Osteoblast (primary cell): ENCODE results near the gene HSPA1A. TPM values are rescaled to one million over a fixed set of nuclear protein-coding genes. Genes with fewer than 3 reads are reported as not detected.
"Not testable (repeated sequence)": the region's sequence is repeated elsewhere in the genome, so short reads cannot be mapped to it uniquely, and the experiment has no call there.

Experiments used
- DNase-seq: peaks from one replicate; pipeline ENCODE4 v3.0.0; 2011; ENCODE audit warnings: low spot score, mixed read lengths; ENCODE audit not compliant: insufficient read length; ENCODE audit errors: missing footprints
- H2AFZ ChIP-seq: 2 replicates; pipeline ENCODE4 v1.6.0; 2011; ENCODE audit warnings: mild to moderate bottlenecking, low read length
- H3K27ac ChIP-seq: 2 replicates; pipeline ENCODE4 v1.5.1; 2011; ENCODE audit warnings: mild to moderate bottlenecking, low read depth, low read length, moderate library complexity
- H3K27me3 ChIP-seq: 2 replicates; pipeline ENCODE4 v1.6.0; 2012; ENCODE audit warnings: mild to moderate bottlenecking, control low read depth, inconsistent platforms, low read length, moderate library complexity; ENCODE audit not compliant: insufficient read depth
- H3K36me3 ChIP-seq: 2 replicates; pipeline ENCODE4 v1.5.1; 2011; ENCODE audit warnings: mild to moderate bottlenecking, low read length, control low read depth, moderate library complexity; ENCODE audit not compliant: insufficient read depth
- H3K4me1 ChIP-seq: 2 replicates; pipeline ENCODE4 v1.5.1; 2011; ENCODE audit warnings: mild to moderate bottlenecking, low read length, control low read depth, moderate library complexity; ENCODE audit not compliant: insufficient read depth
- H3K4me2 ChIP-seq: 2 replicates; pipeline ENCODE4 v1.6.0; 2011; ENCODE audit warnings: mild to moderate bottlenecking, low read length; ENCODE audit not compliant: insufficient read depth
- H3K4me3 ChIP-seq: fragments of 200-600 bp; sonication (generic); 3 replicates; pipeline ENCODE4 v1.5.1; 2012; ENCODE audit warnings: mild to moderate bottlenecking, low read length, inconsistent platforms; ENCODE audit not compliant: insufficient read depth
- H3K79me2 ChIP-seq: 2 replicates; pipeline ENCODE4 v1.6.0; 2012; ENCODE audit warnings: mild to moderate bottlenecking, low read length, control low read depth, inconsistent platforms; ENCODE audit not compliant: insufficient read depth
- H3K9me3 ChIP-seq: 2 replicates; pipeline ENCODE4 v1.5.1; 2011; ENCODE audit warnings: low read depth, low read length, control low read depth
- H4K20me1 ChIP-seq: 2 replicates; pipeline ENCODE4 v1.6.0; 2012; ENCODE audit warnings: mild to moderate bottlenecking, low read length, control low read depth; ENCODE audit not compliant: insufficient read depth
- total RNA-seq: library from RNA; depleted of rRNA; stranded (reverse); fragments of >200 nt; gene quantifications from 2 replicates; pipeline ENCODE4 v1.2.3, GENCODE V29; 2012
- TF ChIP-seq, protein P1 (sequence below): IDR thresholded peaks from 2 replicates; pipeline ENCODE4 v1.5.1; 2011; ENCODE audit warnings: mild to moderate bottlenecking, low read depth, low read length, moderate library complexity; ENCODE audit errors: extremely low read depth

The HSPA1A gene
- total RNA-seq, 1 donor: 36.9 TPM

DNA sequence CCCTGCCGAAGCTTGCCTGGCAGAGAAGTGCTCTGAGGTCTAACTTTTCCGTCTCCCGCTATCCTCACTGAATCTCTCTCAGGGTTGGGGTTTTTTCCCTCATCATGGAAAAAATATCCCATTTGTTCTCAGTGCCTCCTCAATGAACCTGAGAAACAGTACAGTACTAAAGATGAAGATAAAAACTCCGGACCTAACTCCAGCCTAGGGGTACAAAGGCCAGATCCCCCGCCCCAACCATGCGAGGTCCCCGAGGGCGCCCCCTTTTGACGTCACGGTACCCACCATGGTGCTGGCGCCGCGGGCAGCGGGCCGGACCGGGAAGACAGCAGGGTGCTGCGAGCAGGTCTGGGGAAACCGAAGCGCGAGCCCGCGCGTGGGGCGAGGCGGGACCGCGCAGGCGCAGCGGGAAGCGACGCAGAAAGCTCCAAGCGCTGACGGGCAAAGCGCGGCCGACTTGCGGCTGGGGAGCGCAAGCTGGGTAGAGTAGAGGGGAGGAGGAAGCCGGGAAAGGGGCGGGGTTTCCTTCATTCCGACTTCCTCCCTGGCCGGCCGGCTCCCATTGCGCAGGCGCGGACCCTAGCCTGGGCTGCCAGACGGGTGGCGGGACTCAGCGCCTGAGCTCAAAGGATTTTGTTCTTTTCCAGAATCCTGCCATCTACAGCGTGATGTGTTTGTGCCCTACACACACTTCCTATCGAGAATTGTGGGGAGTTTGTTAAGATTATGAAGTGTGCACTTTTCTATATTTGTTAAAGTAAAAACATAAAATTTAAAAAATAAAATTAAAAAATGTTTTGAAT, 8.7 kb upstream of the HSPA1A start, which contains the start of gene LSM2:
Gene LSM2 (minus strand): TSS at position 497 of the 803 bp plus-strand sequence. CDS start 209 bp downstream, at position 288.
- peak within 1 kb of the TSS; percentile 83 for H2AFZ ChIP-seq
- H3K9me3 ChIP-seq: no peaks in the 10 kb centered on the region
- H4K20me1 ChIP-seq: no peaks in the 10 kb centered on the region
- H3K4me3 ChIP-seq: peak within 1 kb of the TSS; percentile 88
- TF ChIP-seq, protein P1, sequence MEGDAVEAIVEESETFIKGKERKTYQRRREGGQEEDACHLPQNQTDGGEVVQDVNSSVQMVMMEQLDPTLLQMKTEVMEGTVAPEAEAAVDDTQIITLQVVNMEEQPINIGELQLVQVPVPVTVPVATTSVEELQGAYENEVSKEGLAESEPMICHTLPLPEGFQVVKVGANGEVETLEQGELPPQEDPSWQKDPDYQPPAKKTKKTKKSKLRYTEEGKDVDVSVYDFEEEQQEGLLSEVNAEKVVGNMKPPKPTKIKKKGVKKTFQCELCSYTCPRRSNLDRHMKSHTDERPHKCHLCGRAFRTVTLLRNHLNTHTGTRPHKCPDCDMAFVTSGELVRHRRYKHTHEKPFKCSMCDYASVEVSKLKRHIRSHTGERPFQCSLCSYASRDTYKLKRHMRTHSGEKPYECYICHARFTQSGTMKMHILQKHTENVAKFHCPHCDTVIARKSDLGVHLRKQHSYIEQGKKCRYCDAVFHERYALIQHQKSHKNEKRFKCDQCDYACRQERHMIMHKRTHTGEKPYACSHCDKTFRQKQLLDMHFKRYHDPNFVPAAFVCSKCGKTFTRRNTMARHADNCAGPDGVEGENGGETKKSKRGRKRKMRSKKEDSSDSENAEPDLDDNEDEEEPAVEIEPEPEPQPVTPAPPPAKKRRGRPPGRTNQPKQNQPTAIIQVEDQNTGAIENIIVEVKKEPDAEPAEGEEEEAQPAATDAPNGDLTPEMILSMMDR: no peak
- peaks cover 12% of the 10 kb centered on the region for H3K4me1 ChIP-seq
- no peaks in the 10 kb centered on the region for H3K27me3 ChIP-seq
- H3K36me3 ChIP-seq: no peaks in the 10 kb centered on the region
- peak within 1 kb of the TSS; percentile 91 for H3K27ac ChIP-seq
- H3K79me2 ChIP-seq: peaks cover 18% of the 10 kb centered on the region
- DNase-seq: peak; percentile 99
- H3K4me2 ChIP-seq: peak within 1 kb of the TSS; percentile 98

GRCh38 chr6:31808599-31808998, 6.7 kb upstream of the HSPA1A start:
- H4K20me1 ChIP-seq, H2AFZ ChIP-seq, H3K27ac ChIP-seq, H3K4me2 ChIP-seq, H3K4me3 ChIP-seq, H3K9me3 ChIP-seq, H3K36me3 ChIP-seq, DNase-seq, H3K27me3 ChIP-seq: not testable (repeated sequence)
- Histone ChIP-seq H3K79me2 (peaks cover 15% of the 10 kb centered on the region), H3K4me1 (peaks cover 15% of the 10 kb centered on the region)

GRCh38 chr6:31811645-31812044, 3.7 kb upstream of the HSPA1A start:
- H4K20me1 ChIP-seq: no peaks in the 10 kb centered on the region
- H3K36me3 ChIP-seq: no peaks in the 10 kb centered on the region
- DNase-seq: no peak
- no peaks in the 10 kb centered on the region for H3K79me2 ChIP-seq
- H3K27ac ChIP-seq: no peak overlapping the region
- no peaks in the 10 kb centered on the region for H3K27me3 ChIP-seq
- no peak overlapping the region for H3K4me3 ChIP-seq
- TF ChIP-seq, protein P1: no peak
- peaks cover 13% of the 10 kb centered on the region for H3K4me1 ChIP-seq
- no peak overlapping the region for H3K4me2 ChIP-seq
- no peaks in the 10 kb centered on the region for H3K9me3 ChIP-seq
- H2AFZ ChIP-seq: no peak overlapping the region

DNA sequence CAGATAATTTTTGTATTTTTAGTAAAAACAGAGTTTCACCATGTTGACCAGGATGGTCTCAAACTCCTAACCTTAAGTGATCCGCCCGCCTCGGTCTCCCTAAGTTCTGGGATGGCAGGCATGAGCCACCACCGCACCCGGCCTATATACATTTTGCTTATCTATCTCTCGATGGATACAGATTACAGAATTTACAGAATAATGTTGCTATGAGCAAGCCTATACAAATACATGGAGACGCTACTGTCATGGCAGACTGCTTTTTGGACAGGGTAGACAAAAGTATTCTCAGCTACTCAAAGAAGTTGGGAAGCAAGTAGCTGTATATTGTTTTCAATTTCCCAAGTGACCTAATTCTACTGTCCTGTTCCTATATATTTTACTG, 1.9 kb upstream of the HSPA1A start:
- H3K4me1 ChIP-seq: peaks cover 18% of the 10 kb centered on the region
- H2AFZ ChIP-seq: peak overlapping the region; percentile 71
- peak overlapping the region; percentile 30 for H3K4me3 ChIP-seq
- H3K79me2 ChIP-seq: peaks cover 4% of the 10 kb centered on the region
- TF ChIP-seq, protein P1: no peak
- H3K9me3 ChIP-seq: no peaks in the 10 kb centered on the region
- peak overlapping the region; percentile 56 for H3K27ac ChIP-seq
- peak overlapping the region; percentile 84 for H3K4me2 ChIP-seq
- no peaks in the 10 kb centered on the region for H3K36me3 ChIP-seq
- no peak for DNase-seq
- H3K27me3 ChIP-seq: no peaks in the 10 kb centered on the region
- H4K20me1 ChIP-seq: no peaks in the 10 kb centered on the region
